Measurements from ENCODE around the gene KCNF1. TPM values are rescaled to one million over a fixed set of nuclear protein-coding genes. Genes with fewer than 3 reads are reported as not detected.

KCNF1 gene
- total RNA-seq, 2 donors from 2014 or later, result not detected

- ATAC-seq (ENCODE audit: insufficient number of reproducible peaks, low FRiP score, low read depth), result no peak
Measured at GRCh38 chr2:10949835-10950234, 38.1 kb downstream of the KCNF1 start.

GRCh38 chr2:10951558-10952414, 40.1 kb downstream of the KCNF1 start:
- Histone ChIP-seq H3K27me3 (replicated peaks; ENCODE audit: insufficient read depth) (no peaks in the 10 kb centered on the region), H3K36me3 (no peaks in the 10 kb centered on the region), H3K9me3 (no peaks in the 10 kb centered on the region), H3K27ac (no peak overlapping the region), H3K4me1 (ENCODE audit: control insufficient read depth in 1 of 2, low read depth in 2 of 2) (no peaks in the 10 kb centered on the region), H3K4me3 (no peak overlapping the region)
- no peak for TF ChIP-seq CTCF (IDR thresholded peaks at IDR 0.05)
- no peak for DNase-seq (ENCODE audit: low spot score)
- ATAC-seq (ENCODE audit: insufficient number of reproducible peaks, low FRiP score, low read depth), result no peak

More at GRCh38 chr2:10949835-10950234, 38.1 kb downstream of the KCNF1 start:
- DNase-seq (ENCODE audit: low spot score), result no peak
- Histone ChIP-seq H3K4me1 (ENCODE audit: control insufficient read depth in 1 of 2, low read depth in 2 of 2) (no peaks in the 10 kb centered on the region), H3K36me3 (no peaks in the 10 kb centered on the region), H3K27me3 (replicated peaks; ENCODE audit: insufficient read depth) (no peaks in the 10 kb centered on the region), H3K9me3 (no peaks in the 10 kb centered on the region), H3K4me3 (no peak overlapping the region), H3K27ac (no peak overlapping the region)
- no peak for TF ChIP-seq CTCF (IDR thresholded peaks at IDR 0.05)

- no peaks in the 10 kb centered on the region for H3K9me3 ChIP-seq
- DNase-seq (ENCODE audit: low spot score) (no peak), ATAC-seq (ENCODE audit: insufficient number of reproducible peaks, low FRiP score, low read depth) (no peak)
- H3K27ac ChIP-seq, result no peak overlapping the region
- H3K4me3 ChIP-seq, result no peak overlapping the region
- H3K36me3 ChIP-seq, result no peaks in the 10 kb centered on the region
- no peak for TF ChIP-seq CTCF (IDR thresholded peaks at IDR 0.05)
- no peaks in the 10 kb centered on the region for H3K27me3 ChIP-seq (replicated peaks; ENCODE audit: insufficient read depth)
- no peaks in the 10 kb centered on the region for H3K4me1 ChIP-seq (ENCODE audit: control insufficient read depth in 1 of 2, low read depth in 2 of 2)
Measured at GRCh38 chr2:10954416-10954815, 42.7 kb downstream of the KCNF1 start.

- Histone ChIP-seq H3K36me3 (no peaks in the 10 kb centered on the region), H3K27me3 (replicated peaks; ENCODE audit: insufficient read depth) (no peaks in the 10 kb centered on the region), H3K9me3 (no peaks in the 10 kb centered on the region), H3K4me3 (no peak overlapping the region), H3K4me1 (ENCODE audit: control insufficient read depth in 1 of 2, low read depth in 2 of 2) (no peaks in the 10 kb centered on the region), H3K27ac (no peak overlapping the region)
- no peak for TF ChIP-seq CTCF (IDR thresholded peaks at IDR 0.05)
- ATAC-seq (ENCODE audit: insufficient number of reproducible peaks, low FRiP score, low read depth) (no peak), DNase-seq (ENCODE audit: low spot score) (no peak)
Measured at GRCh38 chr2:10954856-10955818, 43.4 kb downstream of the KCNF1 start.

All from thoracic aorta (tissue), 2 donors.